GM21717 (cell line): ENCODE results near the gene OTOA.
"Not testable (repeated sequence)": the region's sequence is repeated elsewhere in the genome, so short reads cannot be mapped to it uniquely, and the experiment has no call there.

Source experiments
- ATAC-seq: cut with Tn5 transposase; IDR thresholded peaks from one replicate; pipeline ENCODE4 v1.9.1; 2021; ENCODE audit warnings: mild to moderate bottlenecking, moderate library complexity; ENCODE audit not compliant: unreplicated experiment

The OTOA gene

GRCh38 chr16:21667575-21667974 is 3.8 kb downstream of the OTOA start:
- ATAC-seq, result no peak

GRCh38 chr16:21673469-21673868 is 9.7 kb downstream of the OTOA start:
- no peak for ATAC-seq

GRCh38 chr16:21674456-21674855 is 10.7 kb downstream of the OTOA start:
- ATAC-seq, result not testable (repeated sequence)

DNA sequence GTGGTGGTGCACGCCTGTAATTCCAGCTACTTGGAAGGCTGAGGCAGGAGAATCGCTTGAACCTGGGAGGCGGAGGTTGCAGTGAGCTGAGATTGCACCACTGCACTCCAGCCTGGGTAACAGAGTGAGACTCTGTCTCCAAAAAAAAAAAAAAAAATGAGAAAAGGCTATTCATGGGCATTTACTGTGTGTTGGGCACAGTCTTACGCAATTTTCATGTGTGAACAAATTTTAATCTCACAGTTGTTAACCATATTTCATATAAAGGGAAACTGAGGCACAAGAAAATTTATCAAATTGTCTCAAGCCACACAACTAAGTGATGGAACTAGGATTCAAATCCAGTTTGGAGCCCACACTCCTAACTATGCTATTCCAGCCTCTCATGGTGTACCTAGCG is 16.9 kb downstream of the OTOA start:
- ATAC-seq, result not testable (repeated sequence)

GRCh38 chr16:21683184-21683583 is 19.4 kb downstream of the OTOA start:
- ATAC-seq, result no peak

GRCh38 chr16:21684199-21684598 is 20.4 kb downstream of the OTOA start:
- ATAC-seq, result no peak

GRCh38 chr16:21685034-21685455 is 21.3 kb downstream of the OTOA start:
- ATAC-seq, result no peak

DNA sequence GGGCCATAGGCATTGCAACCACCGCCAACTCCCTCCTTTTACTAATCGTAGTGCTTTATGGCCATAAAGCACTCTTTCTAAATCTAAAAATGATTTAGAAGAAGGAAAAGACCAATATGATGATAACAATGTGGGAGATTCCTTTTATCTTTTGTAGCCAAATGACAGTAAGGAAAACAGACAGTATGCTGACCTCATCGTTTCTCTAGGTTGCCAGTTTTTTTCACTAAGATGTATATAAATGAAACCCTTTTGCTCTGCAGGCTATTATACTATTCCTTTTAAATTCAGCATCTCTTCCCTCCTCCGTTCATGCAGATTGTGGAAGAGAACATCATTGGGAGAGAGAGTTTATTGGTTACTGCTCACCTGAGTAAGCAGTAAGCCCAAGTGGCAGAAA is 25.3 kb downstream of the OTOA start:
- no peak for ATAC-seq

DNA sequence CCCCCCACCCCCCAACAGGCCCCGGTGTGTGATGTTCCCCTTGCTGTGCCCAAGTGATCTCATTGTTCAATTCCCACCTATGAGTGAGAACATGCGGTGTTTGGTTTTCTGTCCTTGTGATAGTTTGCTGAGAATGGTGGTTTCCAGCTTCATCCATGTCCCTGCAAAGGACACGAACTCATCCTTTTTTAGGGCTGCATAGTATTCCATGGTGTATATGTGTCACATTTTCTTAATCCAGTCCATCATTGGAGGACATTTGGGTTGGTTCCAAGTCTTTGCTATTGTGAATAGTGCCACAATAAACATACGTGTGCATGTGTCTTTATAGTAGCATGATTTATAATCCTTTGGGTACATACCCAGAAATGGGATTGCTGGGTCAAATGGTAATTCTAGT is 27.2 kb downstream of the OTOA start:
- ATAC-seq, result not testable (repeated sequence)

- ATAC-seq, result no peak
Observed at GRCh38 chr16:21694609-21695008, 30.8 kb downstream of the OTOA start.

- no peak for ATAC-seq
Observed at GRCh38 chr16:21697032-21697431, 33.3 kb downstream of the OTOA start.

GRCh38 chr16:21698169-21699032 is 34.6 kb downstream of the OTOA start:
- no peak for ATAC-seq

DNA sequence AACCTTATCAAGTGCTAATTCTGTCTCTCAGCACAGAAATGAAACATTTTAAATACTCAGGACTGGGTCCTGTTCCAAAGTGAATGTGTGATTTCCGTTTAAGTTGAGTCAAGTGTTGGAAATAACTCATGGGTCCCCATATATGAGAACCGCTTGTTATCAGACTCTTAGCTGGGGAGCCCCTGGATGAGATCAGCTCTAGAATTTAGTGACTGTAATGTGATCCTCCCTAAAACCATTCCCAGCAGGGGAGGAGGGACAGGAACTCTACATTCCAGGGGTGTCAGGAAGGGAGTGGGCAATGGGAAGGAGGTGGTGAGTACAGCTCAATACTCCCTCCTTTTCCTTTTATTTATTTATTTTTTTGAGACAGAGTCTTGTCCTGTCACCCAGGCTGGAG is 37.5 kb downstream of the OTOA start:
- no peak for ATAC-seq

GRCh38 chr16:21702276-21702675 is 38.5 kb downstream of the OTOA start:
- ATAC-seq, result no peak

DNA sequence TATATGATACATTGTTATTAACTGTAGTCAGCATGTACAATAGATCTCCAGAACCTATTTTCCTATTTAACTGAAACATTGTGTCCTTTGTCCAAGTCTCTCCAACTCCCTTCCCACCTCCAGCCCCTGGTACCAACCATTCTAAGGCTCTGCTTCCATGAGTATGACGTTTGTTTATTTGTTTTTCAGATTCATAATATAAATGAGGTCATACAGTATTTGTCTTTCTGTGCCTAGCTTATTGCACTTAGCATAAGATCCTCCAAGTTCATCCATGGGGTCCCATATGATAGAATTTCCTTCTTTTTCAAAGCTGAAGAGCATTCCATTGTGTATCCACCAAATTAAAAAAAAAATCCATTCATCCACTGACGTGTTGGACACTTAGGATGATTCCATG is 39.4 kb downstream of the OTOA start:
- ATAC-seq, result no peak

DNA sequence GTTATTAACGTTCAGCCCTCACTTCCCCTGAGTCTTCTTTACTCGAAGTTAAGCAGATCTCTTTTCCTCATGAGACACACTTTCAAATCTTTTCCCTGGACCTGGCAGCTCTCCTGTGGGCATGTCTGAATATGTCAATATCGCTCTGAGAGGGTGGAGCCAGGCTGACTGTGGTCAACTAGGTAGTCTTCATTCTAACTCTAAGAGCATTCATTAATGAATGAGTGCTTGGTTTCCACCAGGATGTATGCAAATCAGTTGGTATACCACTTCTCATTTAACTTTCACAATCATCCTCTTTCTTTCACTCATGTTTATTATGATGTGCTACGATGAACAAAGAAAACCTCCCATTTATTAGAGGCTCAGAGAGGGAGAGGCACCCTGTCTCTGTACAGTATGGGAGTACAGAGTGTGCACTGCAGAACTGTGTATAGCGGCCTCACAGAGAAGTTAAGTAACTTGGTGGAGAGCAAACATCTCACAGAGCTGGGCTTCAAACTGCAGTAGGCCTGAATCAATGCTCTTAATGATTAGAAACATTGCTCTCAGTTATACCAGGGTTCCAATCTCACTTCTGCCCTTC is 39.9 kb downstream of the OTOA start:
- no peak for ATAC-seq

GRCh38 chr16:21704266-21704665 is 40.5 kb downstream of the OTOA start:
- ATAC-seq, result no peak

- ATAC-seq, result no peak
Observed at GRCh38 chr16:21704733-21705132, 41.0 kb downstream of the OTOA start.

- ATAC-seq, result no peak
Observed at GRCh38 chr16:21708533-21709115, 44.9 kb downstream of the OTOA start.

- no peak for ATAC-seq
Observed at GRCh38 chr16:21710938-21711337, 47.2 kb downstream of the OTOA start.

GRCh38 chr16:21713549-21714368 is 50.0 kb downstream of the OTOA start:
- no peak for ATAC-seq

DNA sequence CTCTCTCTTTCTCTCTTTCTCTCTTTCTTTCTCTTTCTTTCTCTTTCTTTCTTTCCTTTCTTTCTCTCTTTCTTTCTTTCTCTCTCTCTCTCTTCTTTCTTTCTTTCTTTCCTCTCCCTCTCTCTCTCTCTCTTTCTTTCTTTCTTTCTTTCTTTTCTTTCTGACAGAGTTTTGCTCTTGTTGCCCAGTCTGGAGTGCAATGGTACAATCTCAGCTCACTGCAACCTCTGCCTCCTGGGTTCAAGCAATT is 50.5 kb downstream of the OTOA start:
- ATAC-seq, result not testable (repeated sequence)
